Fibroblast of lung (primary cell): ENCODE results near the gene AKAP12.

ENCODE experiments used
- EZH2 ChIP-seq: IDR thresholded peaks from 2 replicates; pipeline ENCODE4 v1.5.1; 2012; ENCODE audit warnings: low read length, control low read depth, mild to moderate bottlenecking; ENCODE audit errors: missing control alignments
- TF ChIP-seq, protein P1 (sequence below), 2 donors: IDR thresholded peaks in 1 of 2; conservative IDR thresholded peaks in 1 of 2; 1 replicate in 1 of 2; 2 replicates in 1 of 2; pipeline ENCODE4 v1.5.1; 2011 to 2012; ENCODE audit warnings: low read length in 2 of 2, control low read depth in 1 of 2, inconsistent platforms in 1 of 2, low read depth in 1 of 2, mild to moderate bottlenecking in 1 of 2

DNA sequence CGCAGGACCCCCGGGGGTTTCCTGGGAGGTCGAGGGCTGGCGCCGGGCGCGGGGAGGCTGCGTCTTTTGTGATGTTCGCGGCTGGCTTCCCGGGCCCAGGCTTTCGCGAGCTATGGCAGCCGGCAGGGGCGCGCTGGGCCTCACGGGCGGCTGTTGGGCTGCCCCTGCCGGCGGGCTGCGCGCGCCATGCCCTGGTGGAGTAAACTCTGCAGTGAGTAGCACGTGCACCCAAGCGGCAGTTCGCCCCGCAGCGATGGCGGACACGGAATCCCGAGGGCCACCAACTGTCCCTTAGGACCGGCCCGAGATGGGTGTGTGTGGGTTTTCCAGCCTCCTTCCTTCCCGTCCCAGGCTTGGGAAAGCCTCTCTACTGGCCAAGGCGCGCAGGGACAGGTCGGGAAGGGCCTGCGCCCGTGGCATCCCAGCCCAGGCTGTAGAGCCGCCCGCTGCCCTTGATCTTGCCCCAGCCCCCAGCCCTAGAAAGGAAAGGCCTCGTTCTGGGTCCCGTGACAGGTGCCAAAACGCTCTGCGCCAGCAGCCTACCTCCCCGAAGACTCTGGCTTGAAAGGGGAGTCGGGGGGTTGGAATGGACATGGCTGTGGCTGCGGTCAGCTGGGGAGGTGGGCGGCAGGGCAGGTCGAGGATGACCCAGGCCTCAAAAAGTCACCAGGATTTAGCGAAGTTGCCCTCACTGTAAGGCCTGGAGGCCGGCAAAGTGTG, 101.9 kb downstream of the AKAP12 start:
- TF ChIP-seq, protein P1, sequence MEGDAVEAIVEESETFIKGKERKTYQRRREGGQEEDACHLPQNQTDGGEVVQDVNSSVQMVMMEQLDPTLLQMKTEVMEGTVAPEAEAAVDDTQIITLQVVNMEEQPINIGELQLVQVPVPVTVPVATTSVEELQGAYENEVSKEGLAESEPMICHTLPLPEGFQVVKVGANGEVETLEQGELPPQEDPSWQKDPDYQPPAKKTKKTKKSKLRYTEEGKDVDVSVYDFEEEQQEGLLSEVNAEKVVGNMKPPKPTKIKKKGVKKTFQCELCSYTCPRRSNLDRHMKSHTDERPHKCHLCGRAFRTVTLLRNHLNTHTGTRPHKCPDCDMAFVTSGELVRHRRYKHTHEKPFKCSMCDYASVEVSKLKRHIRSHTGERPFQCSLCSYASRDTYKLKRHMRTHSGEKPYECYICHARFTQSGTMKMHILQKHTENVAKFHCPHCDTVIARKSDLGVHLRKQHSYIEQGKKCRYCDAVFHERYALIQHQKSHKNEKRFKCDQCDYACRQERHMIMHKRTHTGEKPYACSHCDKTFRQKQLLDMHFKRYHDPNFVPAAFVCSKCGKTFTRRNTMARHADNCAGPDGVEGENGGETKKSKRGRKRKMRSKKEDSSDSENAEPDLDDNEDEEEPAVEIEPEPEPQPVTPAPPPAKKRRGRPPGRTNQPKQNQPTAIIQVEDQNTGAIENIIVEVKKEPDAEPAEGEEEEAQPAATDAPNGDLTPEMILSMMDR (conservative IDR thresholded peaks at IDR 0.05 in 1 of 2, IDR thresholded peaks at IDR 0.05 in 1 of 2; ENCODE audit: low read depth in 1 of 2, low read length in 2 of 2) = no peak
- TF ChIP-seq EZH2 = no peak
